LNCaP clone FGC (cell line): ENCODE measurements around the gene PARVG.

ENCODE experiments used
- DNase-seq: peaks from one replicate; pipeline ENCODE4 v3.0.0-alpha.2; 2011; ENCODE audit warnings: low read depth
- H3K4me3 ChIP-seq: 2 replicates; pipeline ENCODE4 v1.5.1; 2011; ENCODE audit warnings: mild to moderate bottlenecking, low read depth, low read length, control low read depth
- CTCF ChIP-seq: IDR thresholded peaks from 2 replicates; pipeline ENCODE4 v1.5.1; 2012; ENCODE audit warnings: mild to moderate bottlenecking; ENCODE audit not compliant: control insufficient read depth, insufficient read depth; ENCODE audit errors: extremely low read depth

The PARVG gene

GRCh38 chr22:44144046-44144569, 36.6 kb upstream of the PARVG start:
- no peak overlapping the region for H3K4me3 ChIP-seq
- no peak for DNase-seq
- no peak for TF ChIP-seq CTCF

- TF ChIP-seq CTCF, result no peak
- no peak overlapping the region for H3K4me3 ChIP-seq
- no peak for DNase-seq
Observed at GRCh38 chr22:44145544-44145943, 35.2 kb upstream of the PARVG start.

- H3K4me3 ChIP-seq, result no peak overlapping the region
- no peak for DNase-seq
- no peak for TF ChIP-seq CTCF
Observed at GRCh38 chr22:44146088-44146861, 34.5 kb upstream of the PARVG start.

- no peak for DNase-seq
- no peak overlapping the region for H3K4me3 ChIP-seq
Observed at GRCh38 chr22:44147008-44147645, 33.6 kb upstream of the PARVG start.

GRCh38 chr22:44147821-44148574, 32.7 kb upstream of the PARVG start:
- DNase-seq, result no peak
- TF ChIP-seq CTCF, result no peak
- no peak overlapping the region for H3K4me3 ChIP-seq

More at GRCh38 chr22:44147008-44147645, 33.6 kb upstream of the PARVG start:
- TF ChIP-seq CTCF, result no peak

- DNase-seq, result no peak
- no peak for TF ChIP-seq CTCF
- no peak overlapping the region for H3K4me3 ChIP-seq
Observed at GRCh38 chr22:44151676-44152075, 29.0 kb upstream of the PARVG start.
